NCI-H1436 (cell line): ENCODE measurements around the gene MADD.
"Not testable (repeated sequence)": the region's sequence is repeated elsewhere in the genome, so short reads cannot be mapped to it uniquely, and the experiment has no call there.

Experiments
- DNase-seq: peaks from one replicate; lab custom pipeline; 2025; lab: John Stamatoyannopoulos, UW

MADD gene

DNA sequence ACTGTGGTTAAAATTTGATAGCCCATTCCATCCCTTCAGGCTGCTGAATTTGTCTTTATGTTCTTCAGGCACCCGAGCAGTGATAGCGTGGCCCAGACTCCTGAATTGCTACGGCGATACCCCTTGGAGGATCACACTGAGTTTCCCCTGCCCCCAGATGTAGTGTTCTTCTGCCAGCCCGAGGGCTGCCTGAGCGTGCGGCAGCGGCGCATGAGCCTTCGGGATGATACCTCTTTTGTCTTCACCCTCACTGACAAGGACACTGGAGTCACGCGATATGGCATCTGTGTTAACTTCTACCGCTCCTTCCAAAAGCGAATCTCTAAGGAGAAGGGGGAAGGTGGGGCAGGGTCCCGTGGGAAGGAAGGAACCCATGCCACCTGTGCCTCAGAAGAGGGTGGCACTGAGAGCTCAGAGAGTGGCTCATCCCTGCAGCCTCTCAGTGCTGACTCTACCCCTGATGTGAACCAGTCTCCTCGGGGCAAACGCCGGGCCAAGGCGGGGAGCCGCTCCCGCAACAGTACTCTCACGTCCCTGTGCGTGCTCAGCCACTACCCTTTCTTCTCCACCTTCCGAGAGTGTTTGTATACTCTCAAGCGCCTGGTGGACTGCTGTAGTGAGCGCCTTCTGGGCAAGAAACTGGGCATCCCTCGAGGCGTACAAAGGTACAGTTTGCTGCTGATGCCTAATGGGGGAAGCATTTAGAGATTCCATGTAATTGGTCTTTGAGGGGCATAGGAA is 4.7 kb downstream of the MADD start:
- DNase-seq: no peak

GRCh38 chr11:47276923-47277322 is 7.0 kb downstream of the MADD start:
- DNase-seq: no peak

- no peak for DNase-seq
These were observed 8.1 kb downstream of the MADD start for GRCh38 chr11:47278058-47278457.

GRCh38 chr11:47278769-47279168 is 8.8 kb downstream of the MADD start:
- no peak for DNase-seq

DNA sequence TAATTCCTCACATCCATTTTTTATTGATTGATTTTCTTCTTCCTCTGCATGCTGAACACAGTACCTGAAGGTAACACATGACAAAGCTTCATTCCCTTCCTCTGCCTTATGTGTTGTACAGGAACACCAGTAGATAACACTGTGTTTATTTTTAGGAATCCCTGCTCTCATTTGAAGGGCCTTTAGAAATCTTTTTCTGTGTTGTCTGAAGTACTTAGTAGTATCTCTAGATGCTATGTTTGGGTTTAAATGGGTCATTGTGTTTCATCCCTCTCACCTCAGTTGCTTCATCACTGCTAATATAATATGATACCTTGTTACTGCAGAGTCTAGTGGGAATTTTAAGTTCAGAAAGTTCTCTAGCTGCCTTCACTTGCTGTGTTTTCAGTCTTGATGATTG is 10.2 kb downstream of the MADD start:
- DNase-seq: no peak

DNA sequence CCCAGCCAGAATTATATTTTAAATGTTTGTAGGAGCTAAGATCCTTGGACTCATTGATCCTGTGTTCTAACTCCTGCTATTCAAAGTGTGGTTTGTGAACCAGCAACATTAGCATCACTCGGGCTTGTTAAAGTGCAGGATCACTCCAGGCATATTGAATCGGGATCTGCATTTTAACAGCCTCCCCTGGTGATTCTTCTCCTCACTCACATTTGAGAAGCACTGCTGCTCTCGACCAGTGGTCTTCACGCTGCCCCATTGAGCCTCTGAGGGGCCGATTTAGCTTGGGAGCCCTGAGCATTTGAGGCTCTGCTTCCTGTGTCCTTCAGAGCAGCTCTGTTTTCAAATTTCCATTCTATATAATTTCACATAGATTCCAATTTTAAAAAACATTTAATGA is 10.9 kb downstream of the MADD start:
- no peak for DNase-seq

GRCh38 chr11:47282462-47282861 is 12.5 kb downstream of the MADD start:
- no peak for DNase-seq

DNA sequence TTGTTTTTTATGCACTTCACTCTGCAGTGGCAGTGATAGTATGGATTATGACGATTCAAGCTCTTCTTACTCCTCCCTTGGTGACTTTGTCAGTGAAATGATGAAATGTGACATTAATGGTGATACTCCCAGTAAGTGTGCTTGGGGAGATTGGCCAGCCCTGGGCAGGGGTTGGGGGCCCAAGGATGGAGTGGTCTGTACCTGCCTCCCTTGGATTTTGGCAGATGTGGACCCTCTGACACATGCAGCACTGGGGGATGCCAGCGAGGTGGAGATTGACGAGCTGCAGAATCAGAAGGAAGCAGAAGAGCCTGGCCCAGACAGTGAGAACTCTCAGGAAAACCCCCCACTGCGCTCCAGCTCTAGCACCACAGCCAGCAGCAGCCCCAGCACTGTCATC is 14.2 kb downstream of the MADD start:
- no peak for DNase-seq

DNA sequence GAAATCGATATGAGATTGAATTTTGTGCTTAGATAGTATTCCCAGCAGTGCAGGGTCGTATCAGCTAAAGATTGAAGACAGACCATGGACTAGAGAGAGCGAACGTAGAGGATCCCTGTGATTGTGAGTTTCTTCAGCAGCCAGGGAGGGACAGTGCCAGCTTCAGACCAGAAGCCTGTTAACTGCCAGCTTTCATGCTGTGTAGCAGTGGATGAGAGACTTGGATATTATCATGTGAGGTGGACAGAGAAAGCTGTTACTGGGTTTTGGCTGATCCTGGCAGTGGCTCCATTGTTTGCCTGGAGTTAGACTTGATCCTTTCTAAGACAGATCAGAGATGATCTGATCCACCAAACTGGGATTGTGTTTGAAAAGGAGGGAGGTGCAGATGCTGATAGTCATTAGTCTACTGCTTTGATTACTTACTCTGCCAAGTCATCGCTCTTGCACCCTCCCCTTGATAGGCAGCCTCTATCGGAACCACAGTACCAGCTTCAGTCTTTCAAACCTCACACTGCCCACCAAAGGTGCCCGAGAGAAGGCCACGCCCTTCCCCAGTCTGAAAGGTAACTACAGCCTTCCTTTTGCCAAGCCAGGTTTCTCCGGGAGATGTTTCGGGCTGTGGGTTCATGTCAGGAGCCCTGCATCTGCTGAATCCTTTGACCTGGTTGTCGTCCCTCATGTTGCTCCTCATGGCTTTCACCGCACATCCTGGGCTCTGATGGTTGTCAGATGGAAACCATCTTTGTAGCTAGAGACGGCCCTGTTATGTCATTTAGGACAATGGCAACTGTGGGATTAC is 16.2 kb downstream of the MADD start:
- DNase-seq: no peak

DNA sequence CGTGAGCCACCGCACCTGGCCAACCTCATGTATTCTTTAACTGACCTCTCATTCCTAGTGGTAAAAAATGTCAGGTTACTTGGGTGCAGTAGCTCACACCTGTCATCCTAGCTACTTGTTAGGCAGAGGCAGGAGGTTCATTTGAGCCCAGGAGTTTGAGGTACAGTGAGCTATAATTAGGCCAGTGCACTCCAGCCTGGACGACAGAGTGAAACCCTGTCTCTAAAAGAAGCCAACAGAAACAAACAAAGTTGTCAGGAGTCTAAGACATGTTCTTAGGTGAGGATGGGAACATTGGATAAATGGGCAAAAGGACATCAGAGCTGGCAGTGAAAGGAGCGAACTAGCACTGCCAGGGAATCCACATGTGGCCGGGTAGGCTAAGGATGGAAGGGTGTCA is 18.1 kb downstream of the MADD start:
- no peak for DNase-seq

- no peak for DNase-seq
These were observed 19.9 kb downstream of the MADD start for GRCh38 chr11:47289856-47290255.

DNA sequence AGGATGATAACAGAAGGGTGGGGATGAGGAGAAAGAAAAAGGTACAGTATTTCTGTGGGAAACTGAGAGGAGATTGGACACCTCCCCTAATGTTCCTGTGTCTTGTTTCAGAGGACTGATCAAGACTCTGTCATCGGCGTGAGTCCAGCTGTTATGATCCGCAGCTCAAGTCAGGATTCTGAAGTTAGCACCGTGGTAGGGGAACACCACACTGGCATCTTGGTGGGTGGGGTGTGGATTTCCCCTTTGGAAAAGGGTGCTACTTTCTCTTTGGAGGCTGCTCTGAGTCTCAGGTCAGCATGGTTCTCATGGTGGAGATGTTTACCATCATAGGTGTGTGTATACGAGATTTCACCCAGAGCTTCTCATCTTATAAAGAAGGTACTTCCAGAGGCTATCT is 25.5 kb downstream of the MADD start:
- DNase-seq: no peak

DNA sequence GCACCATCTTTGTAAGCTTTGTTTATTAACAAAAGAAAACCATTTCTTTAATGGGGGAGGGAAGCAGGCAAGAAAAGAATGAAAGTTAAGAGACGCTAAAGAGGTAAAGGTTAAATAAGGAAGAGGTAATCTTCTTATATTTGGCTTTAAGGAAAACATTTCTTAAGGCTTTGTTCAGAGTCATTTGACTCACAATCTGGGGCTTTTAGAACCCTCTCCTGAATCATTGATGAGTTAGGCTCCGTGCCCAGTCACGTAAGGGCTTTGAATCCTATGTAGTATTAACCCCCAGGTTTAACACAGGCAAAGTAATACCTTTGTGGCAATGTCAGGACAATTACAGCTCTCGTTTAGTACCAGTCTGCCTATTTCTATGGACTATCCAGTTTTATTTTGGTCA is 26.1 kb downstream of the MADD start:
- DNase-seq: peak; percentile 74

GRCh38 chr11:47299078-47299477 is 29.1 kb downstream of the MADD start:
- no peak for DNase-seq

- no peak for DNase-seq
These were observed 32.9 kb downstream of the MADD start for GRCh38 chr11:47302853-47303252.

DNA sequence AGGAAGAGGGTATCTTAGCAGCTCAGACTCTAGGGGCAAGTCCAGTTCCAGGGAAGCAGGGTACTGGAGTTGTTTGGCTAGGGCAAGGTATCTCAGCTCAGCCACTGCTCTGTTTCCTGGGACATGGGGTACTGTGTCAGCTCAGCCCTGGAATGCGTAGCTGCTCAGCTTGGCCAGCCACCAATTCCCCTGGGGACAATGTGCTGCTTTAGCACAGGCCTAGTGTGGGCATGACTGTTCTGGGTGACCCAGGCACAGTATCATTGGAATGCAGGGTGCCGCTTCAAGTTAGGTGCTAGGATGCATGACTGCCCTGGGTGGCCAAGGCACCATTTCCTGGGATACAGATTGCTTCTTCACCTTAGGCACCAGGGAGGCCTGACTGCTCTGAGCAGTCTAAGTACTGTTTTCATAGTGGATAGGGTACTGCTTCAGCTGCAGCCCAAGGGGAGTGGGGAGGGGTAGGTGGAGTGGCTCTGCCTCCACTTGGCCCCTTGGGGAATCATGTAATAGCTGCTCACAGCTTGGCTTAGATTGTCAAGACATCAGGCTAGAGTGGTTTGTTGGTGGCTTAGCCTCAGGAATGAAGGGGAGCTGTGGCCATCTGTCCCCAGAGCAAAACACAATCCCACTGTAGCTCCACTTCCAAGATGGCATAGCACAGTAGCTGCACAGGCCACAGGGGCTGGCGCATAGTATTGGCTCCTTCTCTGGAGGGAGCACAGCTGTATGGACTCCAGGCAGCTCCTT is 36.0 kb downstream of the MADD start:
- DNase-seq: peak; percentile 45

DNA sequence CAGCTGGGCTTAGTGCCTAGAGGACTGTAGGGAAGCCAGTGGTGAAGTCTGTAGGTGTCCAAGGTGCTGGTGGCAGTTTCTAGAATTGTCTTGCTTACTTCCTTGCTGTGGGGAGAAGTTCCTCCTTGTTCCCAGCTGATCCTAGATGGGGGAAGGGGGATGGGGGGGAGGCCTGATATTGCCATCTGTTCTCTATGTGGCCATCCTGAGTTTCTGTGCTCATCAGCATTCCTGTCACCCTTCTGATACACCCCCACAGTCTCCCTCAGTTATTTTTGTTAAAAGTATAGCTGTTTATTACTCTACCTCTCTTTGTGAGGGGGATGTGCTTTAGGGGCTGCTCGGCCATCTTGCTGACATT is 36.5 kb downstream of the MADD start:
- no peak for DNase-seq

- DNase-seq: no peak
These were observed 38.3 kb downstream of the MADD start for GRCh38 chr11:47308050-47308823.

DNA sequence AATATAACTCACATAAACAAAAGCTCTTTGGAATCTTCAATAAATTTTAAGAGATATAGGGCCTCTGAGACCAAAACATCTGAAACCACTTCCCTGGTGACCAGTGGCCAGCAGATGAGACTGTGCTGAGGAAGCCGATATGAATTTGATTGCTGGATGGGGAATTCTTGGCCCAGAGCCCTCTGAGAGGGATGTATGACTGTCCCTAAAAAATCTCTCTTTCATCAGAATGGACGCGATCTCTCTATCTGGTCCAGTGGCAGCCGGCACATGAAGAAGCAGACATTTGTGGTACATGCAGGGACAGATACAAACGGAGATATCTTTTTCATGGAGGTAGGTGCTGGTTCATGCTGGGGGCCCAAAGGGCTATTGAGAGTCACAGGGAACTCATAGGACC is 45.1 kb downstream of the MADD start:
- no peak for DNase-seq

- not testable (repeated sequence) for DNase-seq
These were observed 46.6 kb downstream of the MADD start for GRCh38 chr11:47316501-47316900.

- DNase-seq: no peak
These were observed 47.3 kb downstream of the MADD start for GRCh38 chr11:47317064-47317828.
